Coronary artery (tissue), 2 donors: ENCODE results near the gene ELOVL4.
A peak's percentile ranks its signal among the peaks of the same experiment; 100 is the strongest.

ENCODE experiments used
- DNase-seq: peaks from one replicate; pipeline ENCODE4 v3.0.0-alpha.2; 2017; ENCODE audit warnings: low spot score
- H3K27ac ChIP-seq, 2 donors: fragments of 200-600 bp; sonication (generic); one replicate each; pipeline ENCODE4 v1.5.1; 2016 to 2019
- H3K4me3 ChIP-seq: fragments of 200-600 bp; sonication (generic); 2 replicates; pipeline ENCODE4 v1.5.1; 2016; ENCODE audit warnings: mild to moderate bottlenecking, moderate library complexity
- CTCF ChIP-seq: fragments of 200-600 bp; sonication (generic); IDR thresholded peaks from one replicate; pipeline ENCODE4 v1.5.1; 2019; ENCODE audit warnings: antibody characterized with exemption

The ELOVL4 gene

GRCh38 chr6:79946272-79947190, 822 bp downstream of the ELOVL4 start:
- DNase-seq: no peak
- Histone ChIP-seq H3K4me3 (peak overlapping the region; percentile 78), H3K27ac (peak overlapping the region; percentile 29 to 50)
- no peak for TF ChIP-seq CTCF

GRCh38 chr6:79943133-79943532, 4.2 kb downstream of the ELOVL4 start:
- DNase-seq: no peak
- Histone ChIP-seq H3K27ac (no peak overlapping the region), H3K4me3 (no peak overlapping the region)
- no peak for TF ChIP-seq CTCF

- Histone ChIP-seq H3K27ac (no peak overlapping the region), H3K4me3 (no peak overlapping the region)
- DNase-seq: no peak
- TF ChIP-seq CTCF: no peak
These were observed 5.7 kb downstream of the ELOVL4 start for GRCh38 chr6:79941489-79942151.

- no peak overlapping the region for H3K4me3 ChIP-seq
- no peak for DNase-seq
- H3K27ac ChIP-seq: no peak overlapping the region
- TF ChIP-seq CTCF: no peak
These were observed 18.8 kb downstream of the ELOVL4 start for GRCh38 chr6:79928478-79928998.

GRCh38 chr6:79927758-79928157, 19.6 kb downstream of the ELOVL4 start:
- Histone ChIP-seq H3K4me3 (no peak overlapping the region), H3K27ac (no peak overlapping the region)
- DNase-seq: no peak
- no peak for TF ChIP-seq CTCF

GRCh38 chr6:79923270-79923669, 24.1 kb downstream of the ELOVL4 start:
- H3K4me3 ChIP-seq: no peak overlapping the region
- no peak overlapping the region for H3K27ac ChIP-seq
- TF ChIP-seq CTCF: no peak
- DNase-seq: no peak
